ENCODE results near the gene LMAN2.

GRCh38 chr5:177368869-177369644 lies 17.6 kb upstream of the LMAN2 start:
- TF ChIP-seq SIN3A (IDR thresholded peaks at IDR 0.05; ENCODE audit: low read depth) (no peak), CTCF (IDR thresholded peaks at IDR 0.05 in 2 of 3, conservative IDR thresholded peaks at IDR 0.05 in 1 of 3; ENCODE audit: borderline replicate concordance in 1 of 3, insufficient read depth in 1 of 3, low read depth in 2 of 3, low read length in 2 of 3) (peak in 2 of 3 experiments; percentile 82 to 84; a peak in 4 of 6 replicates), POLR2A (IDR thresholded peaks at IDR 0.05; ENCODE audit: borderline replicate concordance, extremely low read depth, insufficient read depth, insufficient read length) (no peak), SRF (IDR thresholded peaks at IDR 0.05; ENCODE audit: low read depth) (no peak), REST (IDR thresholded peaks at IDR 0.05; ENCODE audit: low read depth) (no peak), EZH2 (IDR thresholded peaks at IDR 0.05) (no peak), CEBPB (IDR thresholded peaks at IDR 0.05; ENCODE audit: low read depth) (no peak), SP1 (IDR thresholded peaks at IDR 0.05; ENCODE audit: low read depth) (no peak), EZH2phosphoT487 (IDR thresholded peaks at IDR 0.05; ENCODE audit: borderline replicate concordance) (no peak), RAD21 (IDR thresholded peaks at IDR 0.05; ENCODE audit: low read depth) (no peak), ZNF274 (IDR thresholded peaks at IDR 0.05; ENCODE audit: low read depth, low read length) (no peak), ATF3 (IDR thresholded peaks at IDR 0.05) (no peak)
